H1 (cell line): Measurements from ENCODE around the gene C14orf119. TPM values are rescaled to one million over a fixed set of nuclear protein-coding genes. Genes with fewer than 3 reads are reported as not detected.

Experiments used
- CTCF ChIA-PET: fragments of 300-600 bp; sonication (Branson Sonifier 250); formaldehyde crosslinking; loops from one replicate; lab custom pipeline; 2021; ENCODE audit not compliant: partially characterized antibody; lab: Charles Lee
- POLR2A ChIA-PET: fragments of 300-600 bp; sonication (Branson Sonifier 250); formaldehyde crosslinking; loops from one replicate; lab custom pipeline; 2021; ENCODE audit warnings: inconsistent platforms; ENCODE audit not compliant: partially characterized antibody; lab: Charles Lee
- DNase-seq, 2 experiments: peaks; one replicate each; pipeline versions ENCODE4 v3.0.0 to v3.0.0-alpha.2; 2010 to 2022; ENCODE audit warnings: low spot score in 2 of 2, low read depth in 1 of 2, mixed read lengths in 1 of 2
- FAIRE-seq: peaks from 2 replicates; lab custom pipeline; 2011; peaks lifted over from hg19 to GRCh38; lab: Jason Lieb, UNC
- H2AFZ ChIP-seq: 2 replicates; pipeline ENCODE4 v1.8.1; 2012; ENCODE audit warnings: low read length, inconsistent platforms
- H2AK5ac ChIP-seq: 2 replicates; pipeline ENCODE4 v1.6.1; 2013; ENCODE audit warnings: low read depth, low read length
- H2BK120ac ChIP-seq: replicated peaks from 2 replicates; pipeline ENCODE3; 2013; ENCODE audit warnings: low read depth, low read length, inconsistent platforms
- H2BK12ac ChIP-seq: 2 replicates; pipeline ENCODE4 v1.6.1; 2013; ENCODE audit warnings: low read depth, low read length
- H2BK15ac ChIP-seq: 2 replicates; pipeline ENCODE4 v1.6.1; 2013; ENCODE audit warnings: low read length
- H2BK20ac ChIP-seq: 2 replicates; pipeline ENCODE4 v1.6.1; 2013; ENCODE audit warnings: low read length
- H2BK5ac ChIP-seq: 2 replicates; pipeline ENCODE4 v1.6.1; 2013; ENCODE audit warnings: low read depth, low read length
- H3K14ac ChIP-seq: 2 replicates; pipeline ENCODE4 v1.6.1; 2013; ENCODE audit warnings: inconsistent platforms; ENCODE audit not compliant: insufficient read length
- H3K18ac ChIP-seq: 2 replicates; pipeline ENCODE4 v1.6.1; 2013; ENCODE audit warnings: low read length; ENCODE audit errors: extremely low read depth
- H3K23ac ChIP-seq: 2 replicates; pipeline ENCODE4 v1.6.1; 2013; ENCODE audit warnings: inconsistent platforms; ENCODE audit not compliant: insufficient read length
- H3K23me2 ChIP-seq: 2 replicates; pipeline ENCODE4 v1.6.1; 2013; ENCODE audit warnings: low read depth, low read length
- H3K27ac ChIP-seq: 2 replicates; pipeline ENCODE4 v1.6.1; 2011; ENCODE audit warnings: low read depth, low read length, inconsistent platforms
- H3K27me3 ChIP-seq, 4 experiments: replicated peaks in 1 of 4; 1 replicate in 1 of 4; 2 replicates in 3 of 4; pipeline versions ENCODE4 v1.6.1 to v1.8.1; 2011 to 2013; ENCODE audit warnings: low read length in 3 of 4, mild to moderate bottlenecking in 3 of 4, inconsistent platforms in 2 of 4, mixed read lengths in 2 of 4, moderate library complexity in 1 of 4; ENCODE audit not compliant: control insufficient read depth in 3 of 4, insufficient read depth in 3 of 4; ENCODE audit errors: extremely low read depth in 1 of 4
- H3K36me3 ChIP-seq, 4 experiments: 2 replicates each; pipeline versions ENCODE4 v1.6.1 to v1.8.1; 2011 to 2013; ENCODE audit warnings: mild to moderate bottlenecking in 4 of 4, low read length in 3 of 4, moderate library complexity in 2 of 4, control low read depth in 1 of 4, inconsistent platforms in 1 of 4; ENCODE audit not compliant: insufficient read depth in 4 of 4, control insufficient read depth in 2 of 4
- H3K4ac ChIP-seq: replicated peaks from 2 replicates; pipeline ENCODE3; 2013; ENCODE audit warnings: low read length, low read depth, mixed read lengths, inconsistent platforms; ENCODE audit not compliant: insufficient read length
- H3K4me1 ChIP-seq, 4 experiments: replicated peaks in 1 of 4; 1 replicate in 1 of 4; 2 replicates in 3 of 4; pipeline versions ENCODE4 v1.6.1 to v1.8.1; 2011 to 2013; ENCODE audit warnings: low read length in 3 of 4, inconsistent platforms in 2 of 4, mixed read lengths in 1 of 4; ENCODE audit not compliant: insufficient read depth in 4 of 4, control insufficient read depth in 3 of 4
- H3K4me2 ChIP-seq, 2 experiments: 2 replicates each; pipeline versions ENCODE4 v1.6.1 to v1.8.1; 2011 to 2013; ENCODE audit warnings: low read depth in 2 of 2, low read length in 2 of 2, control low read depth in 1 of 2, inconsistent platforms in 1 of 2, mild to moderate bottlenecking in 1 of 2; ENCODE audit not compliant: insufficient read depth in 1 of 2
- H3K4me3 ChIP-seq, 4 experiments: fragments of 200-600, 300-600 bp in 1 of 4; sonication (generic), shearing (Covaris generic), sonication (Bioruptor Twin) in 1 of 4; 2 replicates each; pipeline versions ENCODE4 v1.5.1 to v1.8.1; 2011 to 2016; ENCODE audit warnings: low read length in 4 of 4, low read depth in 3 of 4, control low read depth in 2 of 4, inconsistent platforms in 2 of 4, mild to moderate bottlenecking in 2 of 4, mixed read lengths in 1 of 4, moderate library complexity in 1 of 4; ENCODE audit not compliant: insufficient read depth in 2 of 4; ENCODE audit errors: extremely low read depth in 1 of 4
- H3K56ac ChIP-seq: replicated peaks from 2 replicates; pipeline ENCODE3; 2013; ENCODE audit warnings: low read depth, mild to moderate bottlenecking, mixed read lengths, low read length, inconsistent platforms; ENCODE audit not compliant: insufficient read length
- H3K79me1 ChIP-seq: 2 replicates; pipeline ENCODE4 v1.6.1; 2013; ENCODE audit warnings: low read depth, low read length, control low read depth
- H3K79me2 ChIP-seq, 2 experiments: 2 replicates each; pipeline versions ENCODE4 v1.6.1 to v1.8.1; 2012 to 2013; ENCODE audit warnings: low read length in 2 of 2, mild to moderate bottlenecking in 2 of 2, inconsistent platforms in 1 of 2; ENCODE audit not compliant: insufficient read depth in 2 of 2, control insufficient read depth in 1 of 2
- H3K9ac ChIP-seq, 4 experiments: replicated peaks in 1 of 4; 1 replicate in 1 of 4; 2 replicates in 3 of 4; pipeline versions ENCODE4 v1.6.1 to v1.8.1; 2011 to 2013; ENCODE audit warnings: low read depth in 3 of 4, low read length in 3 of 4, control low read depth in 2 of 4, mild to moderate bottlenecking in 2 of 4, moderate library complexity in 2 of 4, inconsistent platforms in 1 of 4; ENCODE audit errors: extremely low read depth in 1 of 4
- H3K9me3 ChIP-seq, 2 experiments: 2 replicates each; pipeline versions ENCODE4 v1.6.1 to v1.8.1; 2012 to 2013; ENCODE audit warnings: mild to moderate bottlenecking in 2 of 2, moderate library complexity in 2 of 2, control low read depth in 1 of 2, inconsistent platforms in 1 of 2, low read depth in 1 of 2, low read length in 1 of 2, mixed read lengths in 1 of 2; ENCODE audit not compliant: insufficient read depth in 2 of 2
- H4K20me1 ChIP-seq, 2 experiments: replicated peaks in 1 of 2; 2 replicates each; pipeline versions ENCODE3 to v1.8.1; 2011 to 2013; ENCODE audit warnings: inconsistent platforms in 2 of 2, low read length in 2 of 2, mild to moderate bottlenecking in 1 of 2; ENCODE audit not compliant: insufficient read depth in 2 of 2, control insufficient read depth in 1 of 2
- H4K5ac ChIP-seq: 2 replicates; pipeline ENCODE4 v1.6.1; 2013; ENCODE audit warnings: low read length, low read depth, mixed read lengths, inconsistent platforms; ENCODE audit not compliant: insufficient read length
- H4K8ac ChIP-seq: 2 replicates; pipeline ENCODE4 v1.8.0; 2013; ENCODE audit warnings: mild to moderate bottlenecking, moderate library complexity, low read length, inconsistent platforms; ENCODE audit not compliant: insufficient read depth; ENCODE audit errors: extremely low read depth
- H4K91ac ChIP-seq: replicated peaks from 2 replicates; pipeline ENCODE3; 2013; ENCODE audit warnings: low read length, mixed read lengths, inconsistent platforms; ENCODE audit not compliant: insufficient read length
- RAD21 ChIP-seq, 2 experiments: IDR thresholded peaks in 1 of 2; conservative IDR thresholded peaks in 1 of 2; 2 replicates each; pipeline ENCODE4 v1.6.1; 2011; ENCODE audit warnings: low read depth in 2 of 2, low read length in 2 of 2, improper control_type of control experiment in 1 of 2, inconsistent platforms in 1 of 2, mild to moderate bottlenecking in 1 of 2, moderate library complexity in 1 of 2
- TBP ChIP-seq: IDR thresholded peaks from 2 replicates; pipeline ENCODE4 v1.6.1; 2011; ENCODE audit warnings: low read depth, low read length, improper control_type of control experiment
- whole genome bisulfite sequencing, 2 experiments: shearing (Covaris generic) in 1 of 2; methylation state at CpG; one replicate each; pipeline versions ENCODE4 v1.1.6 to v1.1.7; 2013 to 2015; ENCODE audit warnings: low lambda C conversion rate in 2 of 2, mixed read lengths in 2 of 2, inconsistent platforms in 1 of 2, low coverage in 1 of 2, missing lambda C conversion rate in 1 of 2; ENCODE audit not compliant: insufficient replicate concordance in 2 of 2, insufficient coverage in 1 of 2, insufficient read length in 1 of 2; ENCODE audit errors: extremely low coverage in 1 of 2, missing lambda C conversion rate in 1 of 2; 5-methylcytosine and 5-hydroxymethylcytosine counted together
- polyA plus RNA-seq, 7 experiments: library from polyadenylated mRNA; depleted of rRNA in 3 of 7; stranded (reverse) in 5 of 7; unstranded in 2 of 7; fragments of >200 nt in 5 of 7; fragments of 200-250 nt in 2 of 7; gene quantifications; 1 replicate in 5 of 7; 2 replicates in 1 of 7; 4 replicates in 1 of 7; pipeline versions ENCODE4 v1.2.1 to v1.2.3, GENCODE V29; 2011 to 2013; ENCODE audit warnings: missing spikeins in 2 of 7, mixed read lengths in 2 of 7
- total RNA-seq: library from RNA; stranded (reverse); fragmentation: NEBNext Ultra II Directional; extraction: Animal tissue kit (Norgen Biotek cat#: 25700); gene quantifications from 2 replicates; pipeline ENCODE4 v1.2.1, GENCODE V29; 2021
- TF ChIP-seq, protein P1 (sequence below), 3 experiments: IDR thresholded peaks; 1 replicate in 2 of 3; 2 replicates in 1 of 3; pipeline versions ENCODE4 v1.5.1 to v1.6.1; 2011; ENCODE audit warnings: low read length in 3 of 3, mild to moderate bottlenecking in 3 of 3, inconsistent platforms in 2 of 3, low read depth in 1 of 3, moderate library complexity in 1 of 3; ENCODE audit not compliant: insufficient read depth in 1 of 3; ENCODE audit errors: control extremely low read depth in 1 of 3
- TF ChIP-seq, protein P2 (sequence below): IDR thresholded peaks from 2 replicates; pipeline ENCODE4 v1.6.1; 2012; ENCODE audit warnings: low read length, inconsistent platforms

The C14orf119 gene
- total and polyA plus RNA-seq, 2 of the 8 experiments (the other 6 are each of a cell fraction or from before 2014, with no cell fraction given), result 78.1 to 94.0 TPM

DNA sequence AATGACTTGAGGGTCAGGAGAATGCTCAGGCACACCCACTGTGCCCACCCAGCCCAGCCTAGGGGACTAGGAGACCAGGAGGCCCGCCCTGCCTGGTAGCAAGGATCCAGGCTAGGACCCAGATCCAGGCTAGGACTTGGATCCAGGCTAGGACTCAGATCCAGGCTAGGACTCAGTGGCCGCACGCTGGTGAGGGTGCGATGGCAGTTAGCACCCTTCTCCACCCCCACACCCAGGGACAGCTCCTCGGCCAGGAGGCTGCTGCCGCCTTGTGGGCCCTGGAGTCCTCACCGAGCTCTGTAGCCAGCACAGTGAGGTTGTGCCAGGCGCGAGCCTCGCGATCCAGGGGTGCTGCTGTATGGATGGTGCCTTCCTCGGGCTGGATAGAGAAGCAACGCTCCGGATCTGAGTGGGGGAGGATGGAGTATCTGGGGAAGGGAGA, 43.1 kb upstream of the C14orf119 start:
- peaks cover 0 to 10% (median 3%) of the 10 kb centered on the region in 4 experiments; a peak in 5 of 8 replicates for H3K36me3 ChIP-seq
- no peak overlapping the region for H2BK15ac ChIP-seq
- TF ChIP-seq TBP (no peak), RAD21 (IDR thresholded peaks at IDR 0.05 in 1 of 2, conservative IDR thresholded peaks at IDR 0.05 in 1 of 2; ENCODE audit: low read depth in 2 of 2, low read length in 2 of 2) (peak; percentile 76 to 82)
- TF ChIP-seq, protein P1, sequence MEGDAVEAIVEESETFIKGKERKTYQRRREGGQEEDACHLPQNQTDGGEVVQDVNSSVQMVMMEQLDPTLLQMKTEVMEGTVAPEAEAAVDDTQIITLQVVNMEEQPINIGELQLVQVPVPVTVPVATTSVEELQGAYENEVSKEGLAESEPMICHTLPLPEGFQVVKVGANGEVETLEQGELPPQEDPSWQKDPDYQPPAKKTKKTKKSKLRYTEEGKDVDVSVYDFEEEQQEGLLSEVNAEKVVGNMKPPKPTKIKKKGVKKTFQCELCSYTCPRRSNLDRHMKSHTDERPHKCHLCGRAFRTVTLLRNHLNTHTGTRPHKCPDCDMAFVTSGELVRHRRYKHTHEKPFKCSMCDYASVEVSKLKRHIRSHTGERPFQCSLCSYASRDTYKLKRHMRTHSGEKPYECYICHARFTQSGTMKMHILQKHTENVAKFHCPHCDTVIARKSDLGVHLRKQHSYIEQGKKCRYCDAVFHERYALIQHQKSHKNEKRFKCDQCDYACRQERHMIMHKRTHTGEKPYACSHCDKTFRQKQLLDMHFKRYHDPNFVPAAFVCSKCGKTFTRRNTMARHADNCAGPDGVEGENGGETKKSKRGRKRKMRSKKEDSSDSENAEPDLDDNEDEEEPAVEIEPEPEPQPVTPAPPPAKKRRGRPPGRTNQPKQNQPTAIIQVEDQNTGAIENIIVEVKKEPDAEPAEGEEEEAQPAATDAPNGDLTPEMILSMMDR (IDR thresholded peaks at IDR 0.05; ENCODE audit: control extremely low read depth in 1 of 3, insufficient read depth in 1 of 3, low read depth in 1 of 3, low read length in 3 of 3), result peak; percentile 62 to 76 (median 66)
- TF ChIP-seq, protein P2, sequence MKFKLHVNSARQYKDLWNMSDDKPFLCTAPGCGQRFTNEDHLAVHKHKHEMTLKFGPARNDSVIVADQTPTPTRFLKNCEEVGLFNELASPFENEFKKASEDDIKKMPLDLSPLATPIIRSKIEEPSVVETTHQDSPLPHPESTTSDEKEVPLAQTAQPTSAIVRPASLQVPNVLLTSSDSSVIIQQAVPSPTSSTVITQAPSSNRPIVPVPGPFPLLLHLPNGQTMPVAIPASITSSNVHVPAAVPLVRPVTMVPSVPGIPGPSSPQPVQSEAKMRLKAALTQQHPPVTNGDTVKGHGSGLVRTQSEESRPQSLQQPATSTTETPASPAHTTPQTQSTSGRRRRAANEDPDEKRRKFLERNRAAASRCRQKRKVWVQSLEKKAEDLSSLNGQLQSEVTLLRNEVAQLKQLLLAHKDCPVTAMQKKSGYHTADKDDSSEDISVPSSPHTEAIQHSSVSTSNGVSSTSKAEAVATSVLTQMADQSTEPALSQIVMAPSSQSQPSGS, result no peak
- H3K79me2 ChIP-seq, result no peaks in the 10 kb centered on the region
- peaks cover 0 to 2% of the 10 kb centered on the region in 2 experiments for H4K20me1 ChIP-seq
- H3K4me3 ChIP-seq, result no peak overlapping the region
- H2BK120ac ChIP-seq, result no peak overlapping the region
- H3K27me3 ChIP-seq, result no peaks in the 10 kb centered on the region; a peak in 1 of 7 replicates
- no peak overlapping the region for H3K27ac ChIP-seq
- ChIA-PET CTCF (interaction anchor here (0.5 to 29.2 kb wide), 21 partner anchors 8 to 122 kb away, joined by 3 to 785 read pairs (median 5); partner anchors contain the start of genes AJUBA and PSMB11), POLR2A (interaction anchor here (1.0 to 2.4 kb wide), 6 partner anchors 22 to 69 kb away, joined by 4 to 8 read pairs (median 5); partner anchors contain the start of gene AJUBA)
- no peak overlapping the region for H4K5ac ChIP-seq
- H3K14ac ChIP-seq, result no peak overlapping the region
- no peak overlapping the region for H2BK20ac ChIP-seq
- no peaks in the 10 kb centered on the region for H3K9me3 ChIP-seq
- H3K23me2 ChIP-seq, result peaks cover 10% of the 10 kb centered on the region
- H2BK5ac ChIP-seq, result no peak overlapping the region
- no peak overlapping the region for H3K9ac ChIP-seq
- no peak overlapping the region for H2AK5ac ChIP-seq
- no peak overlapping the region for H2AFZ ChIP-seq
- H3K4ac ChIP-seq, result no peak overlapping the region
- H4K91ac ChIP-seq, result no peak overlapping the region
- no peaks in the 10 kb centered on the region for H3K79me1 ChIP-seq
- H3K18ac ChIP-seq, result no peak overlapping the region
- no peak overlapping the region for H3K56ac ChIP-seq
- H4K8ac ChIP-seq, result no peak overlapping the region; the same call in 1 of the 2 replicates
- H2BK12ac ChIP-seq, result no peak overlapping the region
- DNase-seq, result peak in 1 of 2 experiments; percentile 62
- no peak for FAIRE-seq
- H3K4me2 ChIP-seq, result no peak overlapping the region
- no peak overlapping the region for H3K23ac ChIP-seq
- peaks cover 0 to 13% (median 5%) of the 10 kb centered on the region in 4 experiments; a peak in 5 of 7 replicates for H3K4me1 ChIP-seq
- WGBS, 2 experiments, result 83% methylated on average over 13 of the region's 14 CpGs; no CpG with 5 or more reads in 1 of the 2 experiments
